GM12865 (cell line): ENCODE data around the gene SULT4A1.
A peak's percentile ranks its signal among the peaks of the same experiment; 100 is the strongest.

Experiments used
- DNase-seq: peaks from one replicate; pipeline ENCODE4 v3.0.0; 2010; ENCODE audit warnings: low read depth
- H3K4me3 ChIP-seq: 2 replicates; pipeline ENCODE4 v1.5.1; 2011; ENCODE audit warnings: mild to moderate bottlenecking, low read depth, low read length, control low read depth
- CTCF ChIP-seq: IDR thresholded peaks from 2 replicates; pipeline ENCODE4 v1.5.1; 2011; ENCODE audit warnings: low read length, control low read depth, low read depth, inconsistent platforms; ENCODE audit not compliant: insufficient read depth; ENCODE audit errors: missing control alignments

Gene SULT4A1

DNA sequence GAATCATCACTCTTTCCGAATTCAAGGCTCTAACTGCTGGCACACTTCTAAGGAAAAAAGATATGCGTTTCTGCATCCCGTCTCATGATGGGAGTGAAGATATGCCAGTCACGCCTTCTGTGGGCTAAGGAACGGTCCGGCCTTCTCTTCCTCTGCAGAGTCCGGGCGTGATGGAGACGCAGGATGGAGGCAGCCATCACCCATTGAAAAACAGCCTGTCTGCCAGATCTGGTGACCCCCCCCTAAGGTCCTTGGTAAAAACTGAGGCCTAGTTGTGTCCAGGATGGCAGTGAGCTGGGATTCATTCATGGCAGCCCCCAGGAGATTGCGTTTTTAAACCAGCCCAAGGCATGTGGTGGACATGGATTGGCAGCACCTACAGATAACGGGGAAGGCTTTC, 43.3 kb downstream of the SULT4A1 start:
- DNase-seq: no peak
- H3K4me3 ChIP-seq: no peak overlapping the region
- no peak for TF ChIP-seq CTCF

DNA sequence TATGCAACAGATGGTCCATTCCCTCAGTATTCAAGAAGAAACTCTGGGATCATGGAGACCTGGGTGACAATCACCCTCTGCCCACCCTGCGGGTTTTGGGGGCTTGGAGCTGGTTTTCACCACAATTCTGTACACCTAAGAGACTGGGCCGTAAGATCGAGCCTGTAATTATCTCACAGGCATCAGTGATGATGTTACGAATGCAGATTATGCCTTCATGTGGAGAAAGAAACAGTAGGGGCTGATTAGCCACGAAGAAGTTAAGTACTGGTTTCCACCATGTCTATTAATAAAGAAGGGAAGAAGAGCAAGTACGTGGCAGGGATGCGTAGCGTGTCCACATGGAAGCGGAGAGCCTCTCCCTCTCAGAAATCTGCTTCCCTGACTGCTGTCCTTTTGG, 44.9 kb downstream of the SULT4A1 start:
- DNase-seq: no peak

DNA sequence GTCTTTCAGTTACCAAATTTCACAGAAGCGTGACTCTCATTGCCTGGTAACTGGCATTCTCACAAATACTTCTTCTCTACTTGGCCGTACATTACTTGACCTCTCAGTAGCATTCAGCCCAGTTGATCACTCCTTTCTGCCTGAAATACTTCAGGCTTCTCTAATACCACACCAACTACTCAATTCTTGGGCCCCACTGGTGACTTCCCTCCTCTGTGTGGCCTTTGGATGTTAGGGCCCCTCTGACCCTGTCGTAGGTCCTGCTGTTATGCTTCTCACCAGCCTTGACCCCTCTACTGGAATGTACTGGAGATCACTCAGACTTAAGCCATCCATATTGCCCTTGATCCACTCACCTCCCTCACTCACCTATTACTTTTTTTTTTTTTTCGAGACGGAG, 48.0 kb downstream of the SULT4A1 start:
- no peak for TF ChIP-seq CTCF
- H3K4me3 ChIP-seq: no peak overlapping the region
- DNase-seq: no peak

More for the DNA sequence above, 44.9 kb downstream of the SULT4A1 start:
- no peak for TF ChIP-seq CTCF
- no peak overlapping the region for H3K4me3 ChIP-seq

- peak overlapping the region; percentile 67 for H3K4me3 ChIP-seq
- no peak for TF ChIP-seq CTCF
- no peak for DNase-seq
Measured at GRCh38 chr22:43812890-43813289, 49.4 kb downstream of the SULT4A1 start.

GRCh38 chr22:43812149-43812842, 50.0 kb downstream of the SULT4A1 start, which contains the start of gene EFCAB6:
Gene EFCAB6 (minus strand): TSS chr22:43812305. CDS start chr22:43782318, 29,987 bp downstream.
- peak within 1 kb of the TSS; percentile 67 for H3K4me3 ChIP-seq
- DNase-seq: peak; percentile 95
- no peak for TF ChIP-seq CTCF

DNA sequence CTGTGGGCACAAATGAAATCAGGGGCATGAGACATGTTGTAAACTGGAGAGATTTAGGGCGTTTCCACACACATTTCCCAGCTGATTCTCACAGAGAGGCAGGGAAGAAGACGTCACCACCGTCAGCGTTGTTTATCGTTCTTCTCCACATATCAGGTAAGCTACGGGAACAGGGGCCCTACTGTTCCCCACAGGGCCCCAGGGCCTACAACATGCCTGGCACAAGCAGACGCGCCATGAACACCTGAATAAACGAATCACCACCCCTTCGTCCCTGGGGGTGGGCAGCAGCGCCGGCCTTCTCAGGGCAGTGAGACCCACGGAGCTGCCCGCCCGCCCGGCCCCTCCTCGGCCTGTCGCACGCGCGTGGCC, 50.5 kb downstream of the SULT4A1 start:
- no peak for TF ChIP-seq CTCF
- DNase-seq: peak; percentile 24
- H3K4me3 ChIP-seq: peak overlapping the region; percentile 67
